ENCODE results near the gene FUT7. TPM values are rescaled to one million over a fixed set of nuclear protein-coding genes. Genes with fewer than 3 reads are reported as not detected.

FUT7 gene
- total and polyA plus RNA-seq, 2 of the 13 experiments (the other 11 are each of a cell fraction or from before 2014, with no cell fraction given), result 0.05 TPM; not detected in 1

DNA sequence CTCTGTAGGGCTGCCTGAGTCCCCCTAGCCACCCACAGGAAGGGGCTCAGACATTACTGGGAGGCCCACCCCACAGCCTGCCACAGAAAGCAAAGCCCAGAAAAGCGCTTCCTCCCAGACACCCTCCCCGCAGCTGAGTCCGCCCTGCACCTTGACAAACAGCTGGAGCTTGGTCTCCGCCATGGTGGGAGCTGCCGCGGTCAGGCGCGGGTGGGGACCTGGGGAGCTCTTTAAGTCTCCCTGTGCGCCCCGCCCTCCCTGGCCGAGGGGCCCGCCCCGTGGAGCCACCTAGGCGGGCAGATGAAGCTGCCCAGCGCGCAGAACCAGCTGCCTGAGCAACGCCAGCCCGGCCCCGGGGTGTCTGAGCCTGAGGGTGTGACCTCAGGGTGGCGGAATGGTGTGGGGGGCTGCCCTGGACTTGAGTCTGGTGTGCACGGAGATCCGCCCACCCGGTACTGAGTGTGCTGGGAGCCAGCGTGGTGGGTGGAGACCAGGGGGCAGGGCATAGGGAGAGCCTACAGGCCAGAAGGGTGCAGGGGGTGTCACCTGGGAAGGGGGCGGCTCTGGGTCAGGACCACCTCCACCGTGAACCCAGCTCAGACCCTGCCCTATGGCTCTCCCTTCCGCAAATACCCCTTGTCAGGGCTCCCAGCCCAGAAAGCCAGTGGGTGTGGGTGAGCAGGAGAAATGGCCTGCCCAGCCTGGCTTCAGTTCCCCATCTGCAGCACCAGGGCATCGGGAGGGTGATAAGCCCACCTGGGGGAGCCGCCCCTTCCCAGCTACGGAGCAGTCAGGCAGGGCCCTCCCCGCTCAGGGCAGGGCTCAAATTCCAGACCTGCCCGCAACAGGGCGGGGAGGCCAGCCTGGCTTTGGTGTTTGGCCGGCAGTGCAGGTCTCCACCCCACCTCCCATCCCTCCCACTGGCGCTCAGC is 35.3 kb downstream of the FUT7 start, which contains the start of gene CLIC3 (continued):
- peak; percentile 32 for TF ChIP-seq PAXIP1 (CRISPR knock-in tag; conservative IDR thresholded peaks at IDR 0.05)
- no peak for TF ChIP-seq BCLAF1 (IDR thresholded peaks at IDR 0.05)
- no peak for TF ChIP-seq KDM6A (CRISPR knock-in tag; IDR thresholded peaks at IDR 0.05; ENCODE audit: low read depth)
- TF ChIP-seq ZNF790 (CRISPR knock-in tag; IDR thresholded peaks at IDR 0.05; ENCODE audit: borderline replicate concordance), result no peak
- TF ChIP-seq ATF7-NPFF (CRISPR knock-in tag; IDR thresholded peaks at IDR 0.05; ENCODE audit: low read depth), result peak; percentile 63; the same call in 1 of the 2 replicates
- TF ChIP-seq ZNF746 (CRISPR knock-in tag; IDR thresholded peaks at IDR 0.05), result no peak
- no peak for TF ChIP-seq ZNF569 (CRISPR knock-in tag; IDR thresholded peaks at IDR 0.05; ENCODE audit: borderline replicate concordance)
- no peak for TF ChIP-seq TCF7L2 (IDR thresholded peaks at IDR 0.05; ENCODE audit: low read depth, low read length)
- no peak for TF ChIP-seq ZNF557 (CRISPR knock-in tag; IDR thresholded peaks at IDR 0.05)
- TF ChIP-seq GPN1 (CRISPR knock-in tag; IDR thresholded peaks at IDR 0.05; ENCODE audit: borderline replicate concordance), result no peak
- 0 out of 2 replicates have a peak, but pooled peaks have one; percentile 47 for TF ChIP-seq ZNF512B (CRISPR knock-in tag; IDR thresholded peaks at IDR 0.05; ENCODE audit: borderline replicate concordance)
- TF ChIP-seq NAIF1 (CRISPR knock-in tag; IDR thresholded peaks at IDR 0.05; ENCODE audit: borderline replicate concordance), result no peak
- TF ChIP-seq, protein P1, sequence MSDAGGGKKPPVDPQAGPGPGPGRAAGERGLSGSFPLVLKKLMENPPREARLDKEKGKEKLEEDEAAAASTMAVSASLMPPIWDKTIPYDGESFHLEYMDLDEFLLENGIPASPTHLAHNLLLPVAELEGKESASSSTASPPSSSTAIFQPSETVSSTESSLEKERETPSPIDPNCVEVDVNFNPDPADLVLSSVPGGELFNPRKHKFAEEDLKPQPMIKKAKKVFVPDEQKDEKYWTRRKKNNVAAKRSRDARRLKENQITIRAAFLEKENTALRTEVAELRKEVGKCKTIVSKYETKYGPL (CRISPR knock-in tag; IDR thresholded peaks at IDR 0.05), result no peak
